ES-I3 (cell line): ENCODE data around the gene COL11A2.
A peak's percentile ranks its signal among the peaks of the same experiment; 100 is the strongest.

ENCODE experiments used
- H3K36me3 ChIP-seq: 2 replicates; pipeline ENCODE4 v1.6.1; 2013; ENCODE audit warnings: mild to moderate bottlenecking, low read length, control low read depth, moderate library complexity; ENCODE audit not compliant: insufficient read depth
- H3K4me1 ChIP-seq: 2 replicates; pipeline ENCODE4 v1.6.1; 2013; ENCODE audit warnings: mild to moderate bottlenecking, control low read depth, low read length; ENCODE audit not compliant: insufficient read depth
- H3K9ac ChIP-seq: 2 replicates; pipeline ENCODE4 v1.6.1; 2013; ENCODE audit warnings: low read depth, mild to moderate bottlenecking, low read length, moderate library complexity
- H3K9me3 ChIP-seq: 2 replicates; pipeline ENCODE4 v1.6.1; 2013; ENCODE audit warnings: mild to moderate bottlenecking, low read length, moderate library complexity; ENCODE audit not compliant: control insufficient read depth, insufficient read depth

COL11A2 gene

DNA sequence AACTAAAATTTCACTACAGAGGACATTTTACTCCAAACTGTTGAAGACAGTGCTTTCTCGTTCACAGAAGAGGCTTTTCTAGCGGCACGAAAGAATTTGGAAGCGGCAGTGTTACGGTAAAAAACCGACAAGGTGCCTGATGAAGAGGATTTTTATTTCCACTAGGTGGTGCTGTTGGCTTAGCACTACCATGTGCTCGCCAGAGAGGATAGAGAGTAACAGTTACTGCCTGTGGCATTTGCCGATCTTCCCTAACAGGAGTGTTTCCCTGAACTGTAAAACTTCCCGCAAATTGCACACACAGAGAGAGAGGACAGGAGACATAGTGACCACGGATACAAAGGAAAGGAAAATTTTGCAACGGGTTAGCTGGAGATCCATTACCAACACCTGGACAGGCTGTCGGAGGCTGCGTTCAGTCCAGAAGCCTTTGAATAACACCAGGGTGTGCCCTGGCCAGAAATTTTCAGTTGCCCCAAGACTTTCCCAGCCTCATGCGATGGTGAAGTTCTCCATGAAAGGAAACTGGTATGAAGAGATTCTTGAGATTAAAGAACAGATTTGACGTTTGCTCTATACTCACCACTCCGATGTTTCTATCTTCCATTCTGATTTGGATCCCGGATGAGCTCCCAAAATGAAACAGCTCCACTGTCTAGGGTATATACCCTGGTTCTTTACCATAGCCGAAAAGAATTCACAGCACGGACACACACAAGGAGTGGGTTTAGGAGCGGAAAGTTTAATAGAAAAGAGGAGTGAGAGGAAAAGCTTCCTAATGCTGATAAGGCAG lies 68.3 kb downstream of the COL11A2 start:
- Histone ChIP-seq H3K36me3 (no peaks in the 10 kb centered on the region), H3K4me1 (peaks cover 28% of the 10 kb centered on the region; the same call in 1 of the 2 replicates), H3K9me3 (peaks cover 7% of the 10 kb centered on the region; the same call in 1 of the 2 replicates), H3K9ac (no peak overlapping the region)

DNA sequence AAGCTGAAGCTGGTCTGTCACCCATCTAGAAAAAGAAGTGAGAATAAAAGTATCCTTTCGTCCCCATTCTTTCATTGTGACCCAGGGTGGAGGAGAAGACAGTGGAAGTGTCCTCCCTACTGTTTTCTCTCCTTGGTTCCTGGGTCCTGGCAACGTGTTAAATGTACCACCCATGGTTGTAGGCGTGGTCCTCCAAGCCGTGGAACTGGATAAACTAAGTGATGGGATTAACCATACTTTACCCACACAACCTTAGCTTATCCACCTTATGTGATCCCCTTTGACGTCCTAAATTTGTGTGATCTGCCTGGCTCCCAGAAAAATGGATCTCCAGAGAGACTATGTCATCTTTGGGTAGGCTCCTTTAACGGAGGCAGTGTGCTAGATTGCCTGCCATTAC lies 69.1 kb downstream of the COL11A2 start:
- H3K36me3 ChIP-seq: no peaks in the 10 kb centered on the region
- peaks cover 28% of the 10 kb centered on the region; the same call in 1 of the 2 replicates for H3K4me1 ChIP-seq
- H3K9me3 ChIP-seq: peaks cover 7% of the 10 kb centered on the region; the same call in 1 of the 2 replicates
- no peak overlapping the region for H3K9ac ChIP-seq

DNA sequence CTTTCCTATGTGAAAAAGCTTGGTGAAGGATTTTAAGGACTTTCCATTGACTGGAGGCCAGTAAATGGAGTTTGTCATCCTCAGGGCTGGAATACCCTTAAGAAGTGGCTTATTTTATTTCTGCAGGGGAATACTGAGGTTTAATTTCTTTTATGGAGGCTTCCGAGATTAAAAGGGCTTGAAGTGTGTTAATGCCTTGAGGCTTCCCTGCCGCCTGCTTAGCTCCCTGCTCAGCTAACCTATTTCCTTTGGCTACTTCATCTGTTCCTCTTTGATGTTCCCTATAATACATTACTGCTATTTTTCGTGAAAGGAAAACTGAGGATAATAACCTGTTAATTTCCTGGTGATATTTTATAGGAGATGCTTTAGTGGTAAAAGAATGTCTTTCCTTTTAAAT lies 72.3 kb downstream of the COL11A2 start:
- Histone ChIP-seq H3K9me3 (peaks cover 7% of the 10 kb centered on the region; the same call in 1 of the 2 replicates), H3K9ac (no peak overlapping the region)

DNA sequence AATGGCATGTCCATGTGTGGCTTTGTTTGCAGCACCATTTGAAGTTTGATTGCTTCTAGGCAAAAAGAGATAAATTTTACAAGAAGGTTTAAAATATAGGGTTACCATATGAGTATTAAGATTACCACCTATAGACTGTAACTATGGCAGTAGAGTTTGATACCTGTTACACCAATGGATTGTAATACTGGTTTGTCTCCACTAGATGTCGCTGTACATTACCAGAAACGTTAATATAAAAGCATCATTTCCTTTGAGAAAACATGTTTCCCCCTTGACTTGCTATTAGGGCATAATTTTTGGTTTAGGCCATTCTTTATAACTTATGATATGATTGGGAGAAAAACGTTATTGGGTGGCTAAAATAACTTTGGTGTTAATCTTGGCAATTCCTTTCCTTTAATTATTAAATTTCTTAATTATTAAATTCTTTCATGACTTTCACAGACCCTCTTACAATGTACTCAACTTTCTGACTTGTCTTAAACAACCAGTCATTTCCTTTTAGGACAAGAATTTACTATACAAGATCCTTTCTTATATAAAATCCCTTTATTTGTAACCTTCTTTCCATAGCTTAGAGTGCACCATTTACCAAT lies 73.6 kb downstream of the COL11A2 start:
- Histone ChIP-seq H3K36me3 (no peaks in the 10 kb centered on the region), H3K4me1 (peaks cover 16% of the 10 kb centered on the region; the same call in 1 of the 2 replicates), H3K9ac (peak overlapping the region; percentile 52), H3K9me3 (peaks cover 3% of the 10 kb centered on the region; the same call in 1 of the 2 replicates)

More for the DNA sequence above, 72.3 kb downstream of the COL11A2 start:
- H3K4me1 ChIP-seq: peaks cover 21% of the 10 kb centered on the region; the same call in 1 of the 2 replicates
- no peaks in the 10 kb centered on the region for H3K36me3 ChIP-seq

DNA sequence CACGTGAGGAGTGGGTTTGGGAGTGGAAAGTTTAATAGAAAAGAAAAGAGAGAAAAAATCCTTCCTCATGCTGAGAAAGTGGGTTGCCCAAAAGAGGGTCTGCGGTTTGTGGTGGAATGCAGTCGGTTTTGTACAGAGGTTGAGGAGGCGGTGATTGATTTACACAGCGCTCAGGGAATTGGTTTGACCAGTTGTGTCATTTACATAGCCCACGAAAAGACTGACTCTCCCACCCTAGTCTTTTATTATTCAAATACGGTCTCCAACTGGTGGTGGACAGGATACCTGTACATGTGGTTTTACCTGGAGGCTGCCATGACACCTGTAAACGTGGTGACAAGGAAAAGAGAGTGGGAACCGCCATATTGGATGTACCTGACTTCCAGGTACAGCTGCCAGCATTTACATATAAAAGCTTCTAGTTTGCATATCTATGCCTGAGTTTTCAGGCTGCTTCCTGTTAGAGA lies 74.4 kb downstream of the COL11A2 start:
- peaks cover 16% of the 10 kb centered on the region; the same call in 1 of the 2 replicates for H3K4me1 ChIP-seq
- peak overlapping the region; percentile 52 for H3K9ac ChIP-seq
- H3K9me3 ChIP-seq: no peaks in the 10 kb centered on the region
- no peaks in the 10 kb centered on the region for H3K36me3 ChIP-seq

DNA sequence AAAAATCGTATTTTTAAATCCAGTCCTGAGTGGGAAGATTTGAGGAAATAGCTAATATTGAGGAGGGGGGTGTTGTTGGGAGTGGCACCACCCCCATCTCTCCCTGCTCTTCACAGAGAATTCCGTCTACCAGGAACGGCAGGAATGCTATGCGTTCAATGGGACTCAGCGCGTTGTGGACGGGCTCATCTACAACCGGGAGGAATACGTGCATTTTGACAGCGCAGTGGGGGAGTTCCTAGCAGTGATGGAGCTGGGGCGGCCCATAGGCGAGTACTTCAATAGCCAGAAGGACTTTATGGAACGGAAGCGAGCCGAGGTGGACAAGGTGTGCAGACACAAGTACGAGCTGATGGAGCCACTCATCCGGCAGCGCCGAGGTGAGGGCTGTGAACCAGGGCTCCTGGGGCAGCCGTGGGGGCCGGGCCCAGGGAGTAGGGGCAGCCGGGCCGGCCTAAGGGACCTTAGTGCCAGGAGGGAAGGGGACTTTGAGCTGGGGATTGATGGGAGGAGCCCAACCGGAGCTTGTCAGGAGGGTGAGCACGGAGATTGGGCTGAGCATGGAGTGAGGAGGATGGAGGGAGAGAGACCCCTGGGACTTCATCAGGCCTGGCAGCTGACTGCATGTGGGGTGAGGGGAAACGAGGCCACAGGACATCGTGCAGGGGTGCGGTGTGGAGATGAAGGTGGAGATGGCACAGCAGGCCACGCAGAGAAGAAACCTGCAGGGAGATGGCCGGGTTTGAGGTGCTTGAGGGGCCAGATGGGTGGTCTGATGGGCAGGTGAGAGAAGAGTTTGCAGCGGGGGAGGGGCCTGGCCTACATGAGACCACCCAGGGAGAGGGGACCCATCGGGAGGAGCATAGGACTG lies 75.2 kb downstream of the COL11A2 start:
- Histone ChIP-seq H3K4me1 (peaks cover 16% of the 10 kb centered on the region; the same call in 1 of the 2 replicates), H3K9me3 (no peaks in the 10 kb centered on the region), H3K9ac (peak overlapping the region; percentile 52), H3K36me3 (no peaks in the 10 kb centered on the region)

DNA sequence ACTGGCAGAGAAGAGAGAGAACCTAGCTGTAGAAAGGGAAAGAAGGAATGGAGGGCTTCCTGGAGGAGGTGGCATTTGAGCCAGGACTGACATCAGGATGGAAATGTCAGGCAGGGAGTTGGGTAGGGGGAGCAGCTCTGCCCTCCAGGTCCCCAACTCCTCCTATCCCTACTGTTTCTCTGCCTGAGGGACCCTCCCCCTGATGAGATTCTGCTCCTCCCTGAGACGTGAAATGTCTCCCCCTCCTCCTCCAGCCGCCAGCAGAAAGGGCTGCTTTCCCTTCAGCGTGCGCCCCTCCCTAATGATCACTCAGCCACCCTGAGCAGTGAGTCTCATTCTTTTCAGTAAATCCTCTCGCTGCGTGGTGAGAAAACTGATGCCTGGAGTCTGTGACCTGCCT lies 75.8 kb downstream of the COL11A2 start:
- Histone ChIP-seq H3K9ac (peak overlapping the region; percentile 52), H3K4me1 (peaks cover 16% of the 10 kb centered on the region; the same call in 1 of the 2 replicates), H3K9me3 (no peaks in the 10 kb centered on the region), H3K36me3 (no peaks in the 10 kb centered on the region)

DNA sequence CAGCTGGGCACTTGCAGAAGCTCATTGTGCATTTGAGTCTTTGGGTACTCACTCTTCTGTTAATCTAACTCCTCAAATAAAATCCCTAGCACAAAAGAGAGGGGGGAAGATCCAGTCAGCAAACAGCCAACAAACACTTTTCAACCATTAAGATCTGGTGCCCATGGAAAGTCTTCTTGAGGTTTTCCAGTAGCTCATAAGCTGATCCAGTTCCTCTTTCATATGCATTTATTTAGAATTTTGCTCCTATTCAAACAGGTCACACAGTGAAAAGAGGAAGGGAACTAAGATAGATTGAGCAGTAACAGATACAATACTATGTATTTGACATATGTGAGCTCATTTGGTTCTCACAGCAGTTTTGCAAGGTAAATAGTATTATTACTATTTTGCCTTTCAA lies 77.9 kb downstream of the COL11A2 start:
- H3K9me3 ChIP-seq: no peaks in the 10 kb centered on the region
- no peaks in the 10 kb centered on the region for H3K36me3 ChIP-seq
- H3K9ac ChIP-seq: no peak overlapping the region
- H3K4me1 ChIP-seq: peaks cover 5% of the 10 kb centered on the region; the same call in 1 of the 2 replicates

DNA sequence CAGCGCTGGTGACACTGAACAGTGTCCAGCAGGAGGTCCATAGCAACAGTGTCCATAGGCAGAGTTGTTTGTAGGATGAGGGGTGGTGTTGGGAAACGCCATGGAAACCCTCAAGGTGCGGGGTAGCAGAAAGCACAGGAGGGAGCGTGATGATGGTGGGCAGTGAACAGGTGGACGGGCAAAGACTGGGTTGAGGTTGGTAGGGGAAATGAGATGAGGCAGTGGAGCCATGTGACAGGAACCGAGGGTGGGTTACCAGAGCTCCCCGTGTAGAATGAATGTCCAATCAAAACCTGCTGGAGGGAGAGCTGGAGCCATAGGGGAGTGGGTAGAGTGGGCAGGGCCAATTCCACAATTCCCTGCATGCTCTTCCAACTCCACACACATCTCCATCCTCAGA lies 78.5 kb downstream of the COL11A2 start:
- no peaks in the 10 kb centered on the region for H3K4me1 ChIP-seq
- H3K36me3 ChIP-seq: no peaks in the 10 kb centered on the region
- no peaks in the 10 kb centered on the region for H3K9me3 ChIP-seq
- no peak overlapping the region for H3K9ac ChIP-seq
